Measurements from ENCODE around the gene USP11.

DNA sequence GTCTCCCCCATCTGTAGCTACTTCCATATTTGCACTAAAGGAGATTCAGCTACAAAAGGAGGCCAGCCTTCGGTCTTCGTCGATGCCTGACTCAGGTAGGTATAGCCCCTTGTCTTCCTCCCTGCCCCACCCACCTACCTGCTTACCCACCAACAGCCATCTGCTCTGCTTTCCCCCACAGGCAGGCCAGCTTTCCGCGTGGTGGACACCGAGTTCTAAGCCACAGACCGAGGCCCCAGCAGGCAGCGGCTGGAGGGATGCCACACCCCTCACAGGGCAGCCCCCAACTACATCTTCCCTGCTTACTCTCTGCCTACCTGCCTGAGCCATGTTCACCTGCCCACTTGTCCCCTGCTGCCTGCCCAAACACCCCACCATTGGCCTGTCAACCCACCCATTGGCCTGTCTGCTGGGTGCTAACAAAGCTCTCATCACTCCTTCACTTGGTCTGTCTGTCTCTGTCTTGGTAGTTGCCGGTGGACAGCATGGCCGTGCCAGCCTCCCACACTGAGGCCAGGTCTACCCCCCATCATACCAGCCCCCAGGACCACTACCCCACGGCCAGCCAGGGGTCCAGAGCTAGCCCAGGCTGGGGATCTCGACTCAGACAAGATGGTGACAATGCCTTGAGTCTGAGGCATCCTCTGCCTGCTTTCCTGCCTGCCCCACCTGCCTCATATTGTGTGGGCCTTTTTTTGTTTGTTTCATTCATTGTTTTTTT lies 4.1 kb upstream of the USP11 start:
- TF ChIP-seq RARB (CRISPR knock-in tag; IDR thresholded peaks at IDR 0.05) (no peak), CSDC2 (CRISPR knock-in tag; IDR thresholded peaks at IDR 0.05) (no peak), ZNF8 (CRISPR knock-in tag; IDR thresholded peaks at IDR 0.05) (no peak), ZNF70 (CRISPR knock-in tag; IDR thresholded peaks at IDR 0.05) (no peak), SNAI2 (CRISPR knock-in tag; IDR thresholded peaks at IDR 0.05) (no peak), BACH2 (CRISPR knock-in tag; IDR thresholded peaks at IDR 0.05; ENCODE audit: borderline replicate concordance) (no peak), ZFP30 (CRISPR knock-in tag; IDR thresholded peaks at IDR 0.05) (no peak), ARNTL (CRISPR knock-in tag; IDR thresholded peaks at IDR 0.05; ENCODE audit: borderline replicate concordance, low read depth) (no peak), ZFP3 (CRISPR knock-in tag; IDR thresholded peaks at IDR 0.05) (no peak), ZC3H10 (CRISPR knock-in tag; IDR thresholded peaks at IDR 0.05) (no peak), OSR1 (CRISPR knock-in tag; IDR thresholded peaks at IDR 0.05) (no peak), TOX (CRISPR knock-in tag; IDR thresholded peaks at IDR 0.05; ENCODE audit: borderline replicate concordance) (no peak)
- TF ChIP-seq, protein P1, sequence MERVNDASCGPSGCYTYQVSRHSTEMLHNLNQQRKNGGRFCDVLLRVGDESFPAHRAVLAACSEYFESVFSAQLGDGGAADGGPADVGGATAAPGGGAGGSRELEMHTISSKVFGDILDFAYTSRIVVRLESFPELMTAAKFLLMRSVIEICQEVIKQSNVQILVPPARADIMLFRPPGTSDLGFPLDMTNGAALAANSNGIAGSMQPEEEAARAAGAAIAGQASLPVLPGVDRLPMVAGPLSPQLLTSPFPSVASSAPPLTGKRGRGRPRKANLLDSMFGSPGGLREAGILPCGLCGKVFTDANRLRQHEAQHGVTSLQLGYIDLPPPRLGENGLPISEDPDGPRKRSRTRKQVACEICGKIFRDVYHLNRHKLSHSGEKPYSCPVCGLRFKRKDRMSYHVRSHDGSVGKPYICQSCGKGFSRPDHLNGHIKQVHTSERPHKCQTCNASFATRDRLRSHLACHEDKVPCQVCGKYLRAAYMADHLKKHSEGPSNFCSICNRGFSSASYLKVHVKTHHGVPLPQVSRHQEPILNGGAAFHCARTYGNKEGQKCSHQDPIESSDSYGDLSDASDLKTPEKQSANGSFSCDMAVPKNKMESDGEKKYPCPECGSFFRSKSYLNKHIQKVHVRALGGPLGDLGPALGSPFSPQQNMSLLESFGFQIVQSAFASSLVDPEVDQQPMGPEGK (CRISPR knock-in tag; IDR thresholded peaks at IDR 0.05; ENCODE audit: borderline replicate concordance): no peak

Data from SK-N-SH treated with all-trans-retinoic acid at 6 μM for 48 hours (cell line).